ENCODE data around the gene GPR135. TPM values are rescaled to one million over a fixed set of nuclear protein-coding genes. Genes with fewer than 3 reads are reported as not detected.

The GPR135 gene
- total and polyA plus RNA-seq, 2 donors (not counting 1 experiment from before 2014, with no cell fraction given) = 2.1 to 3.0 TPM

DNA sequence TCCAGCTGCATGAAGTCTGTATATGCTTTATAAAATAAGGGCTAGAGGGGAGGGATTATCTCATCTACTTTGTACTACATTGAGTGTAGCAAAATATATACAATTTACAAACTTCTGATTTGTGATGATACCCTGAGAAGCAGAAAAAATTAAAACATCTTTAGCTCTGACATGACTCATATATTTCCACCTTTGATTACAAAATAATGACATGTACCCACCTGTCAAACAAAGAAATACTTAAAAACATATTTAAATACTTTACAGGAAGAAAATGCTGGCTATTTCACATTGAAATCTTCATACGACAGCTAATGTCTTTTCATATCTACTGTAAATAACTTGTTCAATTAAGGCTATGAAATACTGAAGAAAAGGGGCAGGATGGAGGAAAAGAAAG is 3.3 kb downstream of the GPR135 start:
- Histone ChIP-seq H3K4me1 (ENCODE audit: control insufficient read depth, extremely low read depth, insufficient read depth, low read length) (peaks cover 2% of the 10 kb centered on the region), H3K36me3 (ENCODE audit: control insufficient read depth, insufficient read depth, low read length) (peaks cover 7% of the 10 kb centered on the region), H4K20me1 (ENCODE audit: control insufficient read depth, extremely low read depth, insufficient read depth, low read length) (no peaks in the 10 kb centered on the region), H3K27me3 (ENCODE audit: control insufficient read depth, insufficient read depth, low read length) (no peaks in the 10 kb centered on the region), H3K27ac (ENCODE audit: insufficient read depth, low read length) (no peak overlapping the region), H3K4me3 (replicated peaks in 1 of 4; ENCODE audit: control extremely low read depth in 1 of 4, insufficient read depth in 1 of 4, low read depth in 3 of 4, low read length in 4 of 4) (no peak overlapping the region), H2AFZ (ENCODE audit: low read length) (no peak overlapping the region), H3K9ac (ENCODE audit: insufficient read depth, low read length) (no peak overlapping the region), H3K79me2 (ENCODE audit: control insufficient read depth, insufficient read depth, low read length) (no peaks in the 10 kb centered on the region), H3K9me3 (ENCODE audit: control insufficient read depth, insufficient read depth, low read depth, low read length) (no peaks in the 10 kb centered on the region), H3K4me2 (ENCODE audit: extremely low read depth, insufficient read depth, low read length) (no peak overlapping the region)
- DNase-seq (ENCODE audit: low read depth in 2 of 2) = no peak
- TF ChIP-seq EZH2 (IDR thresholded peaks at IDR 0.05; ENCODE audit: low read length, missing control alignments) = no peak
- TF ChIP-seq, protein P1, sequence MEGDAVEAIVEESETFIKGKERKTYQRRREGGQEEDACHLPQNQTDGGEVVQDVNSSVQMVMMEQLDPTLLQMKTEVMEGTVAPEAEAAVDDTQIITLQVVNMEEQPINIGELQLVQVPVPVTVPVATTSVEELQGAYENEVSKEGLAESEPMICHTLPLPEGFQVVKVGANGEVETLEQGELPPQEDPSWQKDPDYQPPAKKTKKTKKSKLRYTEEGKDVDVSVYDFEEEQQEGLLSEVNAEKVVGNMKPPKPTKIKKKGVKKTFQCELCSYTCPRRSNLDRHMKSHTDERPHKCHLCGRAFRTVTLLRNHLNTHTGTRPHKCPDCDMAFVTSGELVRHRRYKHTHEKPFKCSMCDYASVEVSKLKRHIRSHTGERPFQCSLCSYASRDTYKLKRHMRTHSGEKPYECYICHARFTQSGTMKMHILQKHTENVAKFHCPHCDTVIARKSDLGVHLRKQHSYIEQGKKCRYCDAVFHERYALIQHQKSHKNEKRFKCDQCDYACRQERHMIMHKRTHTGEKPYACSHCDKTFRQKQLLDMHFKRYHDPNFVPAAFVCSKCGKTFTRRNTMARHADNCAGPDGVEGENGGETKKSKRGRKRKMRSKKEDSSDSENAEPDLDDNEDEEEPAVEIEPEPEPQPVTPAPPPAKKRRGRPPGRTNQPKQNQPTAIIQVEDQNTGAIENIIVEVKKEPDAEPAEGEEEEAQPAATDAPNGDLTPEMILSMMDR (conservative IDR thresholded peaks at IDR 0.05 in 1 of 2, IDR thresholded peaks at IDR 0.05 in 1 of 2; ENCODE audit: low read depth in 1 of 2, low read length in 2 of 2) = no peak

DNA sequence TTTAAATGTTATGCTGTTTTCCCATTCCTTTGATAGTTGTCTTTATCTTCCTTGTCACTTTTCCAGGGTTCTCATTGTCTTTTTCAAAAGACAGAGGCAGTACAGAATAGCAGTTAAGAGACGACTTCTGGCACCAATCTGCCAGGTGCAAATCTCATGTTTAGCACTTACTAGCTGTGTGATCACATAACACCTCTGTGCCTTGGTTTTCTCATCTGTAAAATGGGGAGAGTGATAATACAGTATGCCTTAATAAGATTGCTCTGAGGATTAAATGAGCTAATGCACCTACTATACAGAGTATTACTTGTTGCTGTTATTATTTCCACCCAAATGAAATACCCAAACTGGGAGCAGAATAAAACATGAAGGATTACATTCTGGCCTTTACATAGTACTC is 4.8 kb downstream of the GPR135 start:
- Histone ChIP-seq H3K9ac (ENCODE audit: insufficient read depth, low read length) (no peak overlapping the region), H3K27ac (ENCODE audit: insufficient read depth, low read length) (no peak overlapping the region), H3K9me3 (ENCODE audit: control insufficient read depth, insufficient read depth, low read depth, low read length) (no peaks in the 10 kb centered on the region), H4K20me1 (ENCODE audit: control insufficient read depth, extremely low read depth, insufficient read depth, low read length) (no peaks in the 10 kb centered on the region), H3K4me2 (ENCODE audit: extremely low read depth, insufficient read depth, low read length) (no peak overlapping the region), H3K79me2 (ENCODE audit: control insufficient read depth, insufficient read depth, low read length) (no peaks in the 10 kb centered on the region), H3K4me1 (ENCODE audit: control insufficient read depth, extremely low read depth, insufficient read depth, low read length) (peaks cover 2% of the 10 kb centered on the region), H2AFZ (ENCODE audit: low read length) (no peak overlapping the region), H3K36me3 (ENCODE audit: control insufficient read depth, insufficient read depth, low read length) (peaks cover 6% of the 10 kb centered on the region), H3K27me3 (ENCODE audit: control insufficient read depth, insufficient read depth, low read length) (no peaks in the 10 kb centered on the region), H3K4me3 (replicated peaks in 1 of 4; ENCODE audit: control extremely low read depth in 1 of 4, insufficient read depth in 1 of 4, low read depth in 3 of 4, low read length in 4 of 4) (no peak overlapping the region)
- TF ChIP-seq, protein P1 (conservative IDR thresholded peaks at IDR 0.05 in 1 of 2, IDR thresholded peaks at IDR 0.05 in 1 of 2; ENCODE audit: low read depth in 1 of 2, low read length in 2 of 2) = no peak
- TF ChIP-seq EZH2 (IDR thresholded peaks at IDR 0.05; ENCODE audit: low read length, missing control alignments) = no peak
- no peak for DNase-seq (ENCODE audit: low read depth in 2 of 2)

DNA sequence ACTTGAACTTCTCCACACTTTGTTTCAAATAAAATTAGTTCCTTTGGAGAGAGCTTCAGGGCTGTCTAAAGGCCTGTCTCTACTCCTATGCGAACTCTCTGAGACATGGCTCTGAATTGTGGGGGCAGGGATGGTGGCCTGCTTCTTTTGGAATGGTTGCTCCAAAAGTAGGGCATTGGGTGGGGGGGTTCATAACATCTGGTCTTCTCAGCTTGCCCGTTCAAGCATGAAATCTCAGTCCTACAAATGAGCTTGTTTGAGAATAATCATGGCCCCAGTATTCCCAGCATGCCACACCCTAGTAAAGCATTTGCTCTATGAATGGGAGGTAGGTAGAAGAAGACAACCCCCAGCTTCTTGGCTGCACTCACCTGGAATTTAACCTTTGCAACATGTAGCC is 6.7 kb downstream of the GPR135 start:
- peaks cover 9% of the 10 kb centered on the region for H3K4me1 ChIP-seq (ENCODE audit: control insufficient read depth, extremely low read depth, insufficient read depth, low read length)
- H3K79me2 ChIP-seq (ENCODE audit: control insufficient read depth, insufficient read depth, low read length) = no peaks in the 10 kb centered on the region
- H3K4me2 ChIP-seq (ENCODE audit: extremely low read depth, insufficient read depth, low read length) = no peak overlapping the region
- H3K27me3 ChIP-seq (ENCODE audit: control insufficient read depth, insufficient read depth, low read length) = no peaks in the 10 kb centered on the region
- H3K36me3 ChIP-seq (ENCODE audit: control insufficient read depth, insufficient read depth, low read length) = peaks cover 4% of the 10 kb centered on the region
- no peaks in the 10 kb centered on the region for H3K9me3 ChIP-seq (ENCODE audit: control insufficient read depth, insufficient read depth, low read depth, low read length)
- H3K9ac ChIP-seq (ENCODE audit: insufficient read depth, low read length) = no peak overlapping the region
- H4K20me1 ChIP-seq (ENCODE audit: control insufficient read depth, extremely low read depth, insufficient read depth, low read length) = no peaks in the 10 kb centered on the region
- H3K4me3 ChIP-seq (replicated peaks in 1 of 4; ENCODE audit: control extremely low read depth in 1 of 4, insufficient read depth in 1 of 4, low read depth in 3 of 4, low read length in 4 of 4) = no peak overlapping the region
- no peak for DNase-seq (ENCODE audit: low read depth in 2 of 2)
- H3K27ac ChIP-seq (ENCODE audit: insufficient read depth, low read length) = no peak overlapping the region
- TF ChIP-seq, protein P1 (conservative IDR thresholded peaks at IDR 0.05 in 1 of 2, IDR thresholded peaks at IDR 0.05 in 1 of 2; ENCODE audit: low read depth in 1 of 2, low read length in 2 of 2) = no peak
- no peak for TF ChIP-seq EZH2 (IDR thresholded peaks at IDR 0.05; ENCODE audit: low read length, missing control alignments)
- no peak overlapping the region for H2AFZ ChIP-seq (ENCODE audit: low read length)
